Spleen (tissue), 11 donors: ENCODE measurements around the gene NUP43. TPM values are rescaled to one million over a fixed set of nuclear protein-coding genes. Genes with fewer than 3 reads are reported as not detected.

Experiments used
- DNase-seq: peaks from one replicate; pipeline ENCODE4 v3.0.0-alpha.2; 2020
- H3K27ac ChIP-seq, 8 donors: fragments of 200-600 bp; sonication (generic) in 7 of 8; 1 replicate in 4 of 8; 2 replicates in 4 of 8; pipeline versions ENCODE4 v1.5.0 to v1.8.0; 2016 to 2021; ENCODE audit warnings: inconsistent platforms in 4 of 8, mild to moderate bottlenecking in 4 of 8, moderate library complexity in 1 of 8
- H3K27me3 ChIP-seq, 7 donors: fragments of 200-600 bp; sonication (generic) in 6 of 7; replicated peaks in 1 of 7; 1 replicate in 4 of 7; 2 replicates in 3 of 7; pipeline versions ENCODE4 v1.5.0 to v1.8.0; 2016 to 2021; ENCODE audit warnings: inconsistent platforms in 3 of 7, mild to moderate bottlenecking in 1 of 7
- H3K36me3 ChIP-seq, 6 donors: fragments of 200-600 bp; sonication (generic) in 5 of 6; 1 replicate in 4 of 6; 2 replicates in 2 of 6; pipeline versions ENCODE4 v1.5.0 to v1.8.0; 2016 to 2021; ENCODE audit warnings: inconsistent platforms in 2 of 6
- H3K4me1 ChIP-seq, 6 donors: fragments of 200-600 bp; sonication (generic) in 5 of 6; 1 replicate in 3 of 6; 2 replicates in 3 of 6; pipeline versions ENCODE4 v1.5.0 to v1.8.0; 2016 to 2021; ENCODE audit warnings: inconsistent platforms in 3 of 6
- H3K4me3 ChIP-seq, 8 donors: fragments of 200-600 bp; sonication (generic) in 7 of 8; 1 replicate in 4 of 8; 2 replicates in 4 of 8; pipeline versions ENCODE4 v1.5.0 to v1.8.0; 2016 to 2021; ENCODE audit warnings: inconsistent platforms in 4 of 8, mild to moderate bottlenecking in 4 of 8, moderate library complexity in 2 of 8
- H3K9me3 ChIP-seq, 8 donors: fragments of 200-600 bp; sonication (generic) in 7 of 8; 1 replicate in 4 of 8; 2 replicates in 4 of 8; pipeline versions ENCODE4 v1.5.0 to v1.8.0; 2016 to 2021; ENCODE audit warnings: inconsistent platforms in 4 of 8
- CTCF ChIP-seq, 11 experiments: fragments of 200-600 bp in 7 of 11; fragments of 450-650 bp in 4 of 11; sonication (generic) in 4 of 11; IDR thresholded peaks in 8 of 11; conservative IDR thresholded peaks in 3 of 11; 1 replicate in 7 of 11; 2 replicates in 4 of 11; pipeline versions ENCODE4 v1.4.0 to v1.8.0; 2016 to 2021; ENCODE audit warnings: antibody characterized with exemption in 11 of 11, inconsistent platforms in 4 of 11, mild to moderate bottlenecking in 1 of 11
- POLR2A ChIP-seq, 3 donors: fragments of 450-650 bp; IDR thresholded peaks; one replicate each; pipeline ENCODE4 v1.5.1; 2017; ENCODE audit warnings: antibody characterized with exemption in 3 of 3, mild to moderate bottlenecking in 1 of 3
- POLR2AphosphoS5 ChIP-seq, 3 donors: sonication (generic); formaldehyde crosslinking; IDR thresholded peaks; one replicate each; pipeline ENCODE4 v1.5.1; 2017; ENCODE audit warnings: antibody characterized with exemption in 3 of 3
- WGBS, 5 donors: extraction: QIAGEN DNeasy Blood & Tissue Kit in 3 of 5; methylation state at CpG; one replicate each; pipeline versions ENCODE4 v1.1.5 to v1.1.7; 2013 to 2018; 5-methylcytosine and 5-hydroxymethylcytosine counted together
- intact Hi-C: fragments of 100-400 bp; cut with DNase I; formaldehyde crosslinking; loops from one replicate; pipeline ENCODE4 v1.15.0; 2023; ENCODE audit warnings: low total_unique reads
- polyA plus RNA-seq, 3 donors: library from polyadenylated mRNA; stranded (reverse); fragments of 200-250 nt; gene quantifications; one replicate each; pipeline ENCODE4 v1.2.1, GENCODE V29; 2013
- total RNA-seq, 7 donors: library from RNA; depleted of rRNA in 3 of 7; stranded (reverse); fragments of >200 nt in 3 of 7; fragmentation: NEBNext Ultra II Directional in 4 of 7; extraction: Animal tissue kit (Norgen Biotek cat#: 25700) in 4 of 7; gene quantifications; one replicate each; pipeline versions ENCODE4 v1.1.0 to v1.2.1, GENCODE V29; 2016 to 2021
- donor health status: healthy with polysubstance abuse.
- donor health status: DM: no; HTN: no; CAD: no; lungs with moderate emphysema.
- donor health status: DM: no; HTN: no; CAD: no.
- donor health status: Bipolar disorder and iron deficiency.
- donor health status: healthy.
- donor health status: DM: no; HTN: no; CAD: no.
- donor health status: DM: yes; HTN: yes; CAD: no.

The NUP43 gene
- total and polyA plus RNA-seq, 10 donors: 8.6 to 49.1 (median 32.9) TPM

- Histone ChIP-seq H3K36me3 (peaks cover 0 to 90% (median 65%) of the 10 kb centered on the region in 6 donors), H3K27me3 (no peaks in the 10 kb centered on the region), H3K9me3 (no peaks in the 10 kb centered on the region), H3K4me3 (no peak overlapping the region), H3K4me1 (peaks cover 0 to 45% (median 20%) of the 10 kb centered on the region in 6 donors), H3K27ac (peak overlapping the region in 7 of 8 donors; percentile 35 to 83 (median 70))
- intact Hi-C loops: no loop called here
- no peak for DNase-seq
- TF ChIP-seq CTCF (IDR thresholded peaks at IDR 0.05 in 8 of 11, conservative IDR thresholded peaks at IDR 0.05 in 3 of 11) (no peak), POLR2AphosphoS5 (IDR thresholded peaks at IDR 0.05) (no peak), POLR2A (IDR thresholded peaks at IDR 0.05) (no peak)
- 53 to 63% (median 55%) methylated on average over 4 of the region's 4 CpGs for whole genome bisulfite sequencing, 5 donors
These were observed 18.4 kb downstream of the NUP43 start for GRCh38 chr6:149727793-149728498.

- Histone ChIP-seq H3K27me3 (no peaks in the 10 kb centered on the region), H3K4me3 (no peak overlapping the region), H3K9me3 (no peaks in the 10 kb centered on the region), H3K36me3 (peaks cover 0 to 71% (median 46%) of the 10 kb centered on the region in 6 donors), H3K27ac (no peak overlapping the region), H3K4me1 (peaks cover 0 to 45% (median 20%) of the 10 kb centered on the region in 6 donors)
- 88 to 95% (median 91%) methylated on average over 3 of the region's 3 CpGs for WGBS, 5 donors
- TF ChIP-seq POLR2A (IDR thresholded peaks at IDR 0.05): no peak
- no peak for TF ChIP-seq POLR2AphosphoS5 (IDR thresholded peaks at IDR 0.05)
- TF ChIP-seq CTCF (IDR thresholded peaks at IDR 0.05 in 8 of 11, conservative IDR thresholded peaks at IDR 0.05 in 3 of 11): no peak
- intact Hi-C loops: no loop called here
- no peak for DNase-seq
These were observed 20.5 kb downstream of the NUP43 start for GRCh38 chr6:149725785-149726184.

- Histone ChIP-seq H3K4me1 (peaks cover 0 to 33% (median 15%) of the 10 kb centered on the region in 6 donors), H3K4me3 (no peak overlapping the region), H3K9me3 (no peaks in the 10 kb centered on the region), H3K27me3 (no peaks in the 10 kb centered on the region), H3K36me3 (peaks cover 0 to 52% (median 29%) of the 10 kb centered on the region in 6 donors), H3K27ac (no peak overlapping the region)
- peak; percentile 13 to 78 (median 60) for TF ChIP-seq CTCF (IDR thresholded peaks at IDR 0.05 in 8 of 11, conservative IDR thresholded peaks at IDR 0.05 in 3 of 11)
- peak in 1 of 3 donors; percentile 12 for TF ChIP-seq POLR2AphosphoS5 (IDR thresholded peaks at IDR 0.05)
- no peak for TF ChIP-seq POLR2A (IDR thresholded peaks at IDR 0.05)
- WGBS, 5 donors: 74 to 77% (median 75%) methylated on average over 10 of the region's 10 CpGs
- intact Hi-C loops: no loop called here
- DNase-seq: peak; percentile 51
These were observed 22.4 kb downstream of the NUP43 start for GRCh38 chr6:149723771-149724417.

DNA sequence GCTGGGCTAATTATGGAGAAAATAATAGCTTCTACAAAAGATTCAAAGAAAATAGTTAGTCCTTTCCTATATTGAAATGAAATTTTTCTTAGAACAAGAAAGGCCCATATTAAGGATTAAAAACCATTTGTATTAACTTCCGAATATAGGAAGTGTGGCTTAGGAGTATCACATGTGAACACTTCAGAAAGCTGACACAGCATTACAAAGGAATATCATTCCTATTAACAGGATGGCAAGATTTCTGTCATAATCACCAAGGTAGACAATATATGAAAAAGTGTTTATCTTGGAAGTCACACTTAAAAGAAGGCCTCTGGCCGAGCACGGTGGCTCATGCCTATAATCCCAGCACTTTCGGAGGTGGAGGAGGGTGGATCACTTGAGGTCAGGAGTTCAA lies 23.1 kb downstream of the NUP43 start:
- intact Hi-C loops: no loop called here
- no peak for DNase-seq
- H3K27me3 ChIP-seq: no peaks in the 10 kb centered on the region
- no peak overlapping the region for H3K4me3 ChIP-seq
- H3K9me3 ChIP-seq: no peaks in the 10 kb centered on the region
- TF ChIP-seq POLR2A (IDR thresholded peaks at IDR 0.05): no peak
- no peak for TF ChIP-seq CTCF (IDR thresholded peaks at IDR 0.05 in 8 of 11, conservative IDR thresholded peaks at IDR 0.05 in 3 of 11)
- no peak for TF ChIP-seq POLR2AphosphoS5 (IDR thresholded peaks at IDR 0.05)
- peaks cover 0 to 33% (median 15%) of the 10 kb centered on the region in 6 donors for H3K4me1 ChIP-seq
- peaks cover 0 to 45% (median 25%) of the 10 kb centered on the region in 6 donors for H3K36me3 ChIP-seq
- no peak overlapping the region for H3K27ac ChIP-seq
- 84 to 93% (median 88%) methylated on average over 4 of the region's 4 CpGs for WGBS, 5 donors
